ENCODE data around the gene RHBDD2. TPM values are rescaled to one million over a fixed set of nuclear protein-coding genes. Genes with fewer than 3 reads are reported as not detected.
"Not testable (repeated sequence)": the region's sequence is repeated elsewhere in the genome, so short reads cannot be mapped to it uniquely, and the experiment has no call there.

The RHBDD2 gene
- total and polyA plus RNA-seq, 2 experiments from 2014 or later = 28.1 to 62.2 TPM

DNA sequence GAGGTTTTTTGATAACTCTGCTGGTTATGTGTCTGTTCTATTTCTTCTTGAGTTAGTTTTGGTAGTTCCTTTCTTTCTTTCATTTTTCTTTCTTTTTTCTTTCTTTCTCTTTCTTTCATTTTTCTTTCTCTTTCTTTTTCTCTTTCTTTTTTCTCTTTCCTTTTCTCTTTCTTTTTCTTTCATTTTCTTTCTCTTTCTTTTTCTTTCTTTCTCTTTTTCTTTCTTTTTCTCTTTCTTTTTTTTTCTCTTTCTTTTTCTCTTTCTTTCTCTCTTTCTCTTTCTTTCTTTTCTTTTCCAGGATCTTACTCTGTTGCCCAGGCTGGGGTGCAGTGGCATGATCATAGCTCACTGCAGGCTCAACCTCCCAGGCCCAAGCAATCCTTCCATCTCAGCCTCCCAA, 20.4 kb upstream of the RHBDD2 start:
- H3K9me3 ChIP-seq (ENCODE audit: low read depth) = no peaks in the 10 kb centered on the region
- H3K9ac ChIP-seq = no peak overlapping the region
- peaks cover 10% of the 10 kb centered on the region for H3F3A ChIP-seq (ENCODE audit: insufficient read depth)
- no peak overlapping the region for H3K4me3 ChIP-seq
- H3K4me1 ChIP-seq (ENCODE audit: insufficient read depth) = peaks cover 4% of the 10 kb centered on the region; the same call in 1 of the 2 replicates
- in situ Hi-C loops (cut with MboI) = no loop called here
- H3K27ac ChIP-seq = no peak overlapping the region
- H4K20me1 ChIP-seq (ENCODE audit: insufficient read depth) = no peaks in the 10 kb centered on the region
- no peaks in the 10 kb centered on the region for H3K27me3 ChIP-seq (replicated peaks; ENCODE audit: insufficient read depth)
- no peaks in the 10 kb centered on the region for H3K36me3 ChIP-seq (ENCODE audit: low read depth)
- H3K79me2 ChIP-seq (ENCODE audit: insufficient read depth) = no peaks in the 10 kb centered on the region
- H2AFZ ChIP-seq = no peak overlapping the region
- no peaks in the 10 kb centered on the region for H3K9me2 ChIP-seq (ENCODE audit: insufficient read depth)
- TF ChIP-seq EZH2 (IDR thresholded peaks at IDR 0.05; ENCODE audit: insufficient read depth, poor library complexity, severe bottlenecking) = no peak
- TF ChIP-seq EZH2phosphoT487 (IDR thresholded peaks at IDR 0.05; ENCODE audit: insufficient read depth, low read depth) = no peak
- DNase-seq = no peak
- no peak overlapping the region for H3K4me2 ChIP-seq (ENCODE audit: unreplicated experiment)

- Histone ChIP-seq H3K9ac (no peak overlapping the region), H4K20me1 (ENCODE audit: insufficient read depth) (no peaks in the 10 kb centered on the region), H3K9me2 (ENCODE audit: insufficient read depth) (no peaks in the 10 kb centered on the region), H3K36me3 (ENCODE audit: low read depth) (no peaks in the 10 kb centered on the region), H3F3A (ENCODE audit: insufficient read depth) (no peaks in the 10 kb centered on the region), H3K4me3 (no peak overlapping the region), H2AFZ (peak overlapping the region; percentile 31; the same call in 1 of the 2 replicates), H3K79me2 (ENCODE audit: insufficient read depth) (no peaks in the 10 kb centered on the region), H3K27me3 (replicated peaks; ENCODE audit: insufficient read depth) (no peaks in the 10 kb centered on the region), H3K4me2 (ENCODE audit: unreplicated experiment) (no peak overlapping the region), H3K27ac (no peak overlapping the region), H3K9me3 (ENCODE audit: low read depth) (no peaks in the 10 kb centered on the region), H3K4me1 (ENCODE audit: insufficient read depth) (no peaks in the 10 kb centered on the region)
- TF ChIP-seq EZH2 (IDR thresholded peaks at IDR 0.05; ENCODE audit: insufficient read depth, poor library complexity, severe bottlenecking) = no peak
- no peak for TF ChIP-seq EZH2phosphoT487 (IDR thresholded peaks at IDR 0.05; ENCODE audit: insufficient read depth, low read depth)
- DNase-seq = peak; percentile 45
- 55 to 60% methylated on average over 4 of the region's 4 CpGs for WGBS, 2 experiments (ENCODE audit: low coverage in 1 of 2, low lambda C conversion rate in 2 of 2, missing lambda C conversion rate in 2 of 2)
- in situ Hi-C loops (cut with MboI) = loop anchor here (10.0 kb wide), 1 partner anchor 153 kb away; no protein-coding TSS in a partner anchor
Measured at GRCh38 chr7:75861636-75862035, 17.2 kb upstream of the RHBDD2 start.

DNA sequence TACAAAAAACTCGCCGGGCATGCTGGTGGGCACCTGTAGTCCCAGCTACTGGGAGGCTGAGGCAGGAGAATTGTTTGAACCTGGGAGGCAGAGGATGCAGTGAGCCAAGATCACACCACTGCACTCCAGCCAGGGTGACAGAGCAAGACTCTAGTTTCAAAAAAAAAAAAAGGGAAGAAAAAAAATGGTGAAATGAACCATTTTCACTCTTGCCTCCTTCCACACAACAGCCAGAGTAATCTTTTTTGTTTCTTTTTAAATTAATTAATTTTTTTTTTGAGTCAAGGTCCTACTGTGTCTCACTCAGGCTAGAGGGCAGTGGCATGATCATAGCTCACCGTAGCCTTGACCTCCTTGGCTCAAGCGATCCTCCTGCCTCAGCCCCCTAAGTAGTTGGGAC, 14.6 kb upstream of the RHBDD2 start:
- H3K27me3 ChIP-seq (replicated peaks; ENCODE audit: insufficient read depth); H3K4me2 ChIP-seq (ENCODE audit: unreplicated experiment); H3K27ac ChIP-seq; DNase-seq; H3K9me2 ChIP-seq (ENCODE audit: insufficient read depth); H3F3A ChIP-seq (ENCODE audit: insufficient read depth); H3K79me2 ChIP-seq (ENCODE audit: insufficient read depth); H3K4me3 ChIP-seq; H3K9me3 ChIP-seq (ENCODE audit: low read depth); H2AFZ ChIP-seq; H3K36me3 ChIP-seq (ENCODE audit: low read depth); H4K20me1 ChIP-seq (ENCODE audit: insufficient read depth); H3K9ac ChIP-seq; H3K4me1 ChIP-seq (ENCODE audit: insufficient read depth): not testable (repeated sequence)
- in situ Hi-C loops (cut with MboI) = loop anchor here (10.0 kb wide), 1 partner anchor 151 kb away; no protein-coding TSS in a partner anchor
- WGBS, 2 experiments (ENCODE audit: low coverage in 1 of 2, low lambda C conversion rate in 2 of 2, missing lambda C conversion rate in 2 of 2) = 92 to 97% methylated on average over 2 to 4 of the region's 4 CpGs

DNA sequence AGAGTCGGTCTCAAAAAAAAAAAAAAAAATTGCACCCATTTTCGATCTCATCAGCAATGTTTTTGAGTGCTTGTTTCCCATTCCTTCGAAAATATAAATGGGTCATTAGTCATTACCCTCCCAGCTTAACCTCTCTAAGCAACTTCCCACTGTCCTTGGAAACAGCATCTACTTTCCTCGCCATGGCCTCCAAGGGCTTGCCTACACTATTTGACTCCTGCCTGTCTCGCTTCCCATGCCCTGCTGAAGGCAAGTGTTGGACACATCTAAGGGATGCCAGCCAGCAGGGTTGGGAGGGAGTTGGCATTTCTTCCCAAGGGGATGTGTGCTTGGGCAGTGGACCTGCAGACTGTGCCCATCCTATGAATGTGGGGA, 12.7 kb upstream of the RHBDD2 start:
- TF ChIP-seq EZH2 (IDR thresholded peaks at IDR 0.05; ENCODE audit: insufficient read depth, poor library complexity, severe bottlenecking) (no peak), EZH2phosphoT487 (IDR thresholded peaks at IDR 0.05; ENCODE audit: insufficient read depth, low read depth) (no peak)
- in situ Hi-C loops (cut with MboI) = loop anchor here (10.0 kb wide), 1 partner anchor 149 kb away; no protein-coding TSS in a partner anchor
- Histone ChIP-seq H3K27me3 (replicated peaks; ENCODE audit: insufficient read depth) (no peaks in the 10 kb centered on the region), H3K9me3 (ENCODE audit: low read depth) (no peaks in the 10 kb centered on the region), H3F3A (ENCODE audit: insufficient read depth) (no peaks in the 10 kb centered on the region), H3K9me2 (ENCODE audit: insufficient read depth) (no peaks in the 10 kb centered on the region), H3K27ac (no peak overlapping the region), H4K20me1 (ENCODE audit: insufficient read depth) (no peaks in the 10 kb centered on the region), H3K4me2 (ENCODE audit: unreplicated experiment) (no peak overlapping the region), H3K79me2 (ENCODE audit: insufficient read depth) (no peaks in the 10 kb centered on the region), H3K4me1 (ENCODE audit: insufficient read depth) (no peaks in the 10 kb centered on the region), H3K36me3 (ENCODE audit: low read depth) (no peaks in the 10 kb centered on the region), H3K4me3 (no peak overlapping the region), H3K9ac (no peak overlapping the region), H2AFZ (no peak overlapping the region)
- peak; percentile 38 for DNase-seq
- WGBS, 2 experiments (ENCODE audit: low coverage in 1 of 2, low lambda C conversion rate in 2 of 2, missing lambda C conversion rate in 2 of 2) = 55 to 58% methylated on average over 5 of the region's 5 CpGs

All from GM23248 (cell line).